HepG2 (cell line): ENCODE results near the gene ARMC5. TPM values are rescaled to one million over a fixed set of nuclear protein-coding genes. Genes with fewer than 3 reads are reported as not detected.

Experiments
- BCL6 ChIP-seq: IDR thresholded peaks from 2 replicates; pipeline ENCODE4 v1.6.1; 2016; ENCODE audit warnings: missing genetic modification reagents, missing compliant biosample characterization
- CCDC6 ChIP-seq: sonication (generic); formaldehyde crosslinking; IDR thresholded peaks from 2 replicates; pipeline ENCODE4 v1.8.1; 2022; ENCODE audit warnings: mild to moderate bottlenecking, missing genetic modification reagents, moderate library complexity
- GLI4 ChIP-seq: sonication (generic); formaldehyde crosslinking; IDR thresholded peaks from 2 replicates; pipeline ENCODE4 v1.5.1; 2020; ENCODE audit warnings: missing genetic modification reagents, mild to moderate bottlenecking, moderate library complexity, borderline replicate concordance
- MXD4 ChIP-seq: IDR thresholded peaks from 2 replicates; pipeline ENCODE4 v1.6.1; 2016; ENCODE audit warnings: mild to moderate bottlenecking, missing biosample characterization, missing genetic modification reagents
- NFIB ChIP-seq: sonication (generic); formaldehyde crosslinking; IDR thresholded peaks from 2 replicates; pipeline ENCODE4 v1.9.0; 2021; ENCODE audit warnings: missing genetic modification reagents, mild to moderate bottlenecking, borderline replicate concordance
- NKX3-1 ChIP-seq: sonication (generic); formaldehyde crosslinking; IDR thresholded peaks from 2 replicates; pipeline ENCODE4 v1.5.0; 2020; ENCODE audit warnings: missing genetic modification reagents
- PBX2 ChIP-seq: IDR thresholded peaks from 2 replicates; pipeline ENCODE4 v1.6.1; 2016; ENCODE audit warnings: control low read depth
- PCBP1 ChIP-seq: fragments of 200-400 bp; formaldehyde crosslinking; IDR thresholded peaks from 2 replicates; pipeline ENCODE4 v1.6.1; 2017; ENCODE audit warnings: mild to moderate bottlenecking, low read depth, low read length, borderline replicate concordance
- RBAK ChIP-seq: sonication (generic); formaldehyde crosslinking; IDR thresholded peaks from 2 replicates; pipeline ENCODE4 v1.5.1; 2020; ENCODE audit warnings: mild to moderate bottlenecking, missing genetic modification reagents
- SPEN ChIP-seq: sonication (generic); formaldehyde crosslinking; IDR thresholded peaks from 2 replicates; pipeline ENCODE4 v1.5.1; 2020; ENCODE audit warnings: low read depth, mild to moderate bottlenecking, missing genetic modification reagents
- TRIM22 ChIP-seq: fragments of 450-650 bp; IDR thresholded peaks from 2 replicates; pipeline ENCODE4 v1.6.1; 2017
- ZBTB21 ChIP-seq: sonication (generic); formaldehyde crosslinking; IDR thresholded peaks from 2 replicates; pipeline ENCODE4 v1.4.0; 2020; ENCODE audit warnings: missing genetic modification reagents
- ZFP62 ChIP-seq: sonication (generic); formaldehyde crosslinking; IDR thresholded peaks from 2 replicates; pipeline ENCODE4 v1.4.0; 2020; ENCODE audit warnings: missing genetic modification reagents
- ZNF484 ChIP-seq: sonication (generic); formaldehyde crosslinking; IDR thresholded peaks from 2 replicates; pipeline ENCODE4 v1.5.1; 2020; ENCODE audit warnings: mild to moderate bottlenecking, low read depth, missing genetic modification reagents, borderline replicate concordance
- ZNF546 ChIP-seq: sonication (generic); formaldehyde crosslinking; conservative IDR thresholded peaks from 2 replicates; pipeline ENCODE4 v1.8.1; 2023; ENCODE audit warnings: mild to moderate bottlenecking, missing genetic modification reagents
- ZNF777 ChIP-seq: sonication (generic); formaldehyde crosslinking; IDR thresholded peaks from 2 replicates; pipeline ENCODE4 v1.4.0; 2020; ENCODE audit warnings: missing genetic modification reagents
- ZNF83 ChIP-seq: sonication (generic); formaldehyde crosslinking; IDR thresholded peaks from 2 replicates; pipeline ENCODE4 v1.4.0; 2020; ENCODE audit warnings: missing genetic modification reagents, mild to moderate bottlenecking, borderline replicate concordance
- polyA plus RNA-seq, 8 experiments: library from polyadenylated mRNA; depleted of rRNA in 3 of 8; stranded (reverse) in 7 of 8; unstranded in 1 of 8; fragments of >200 nt; fragmentation: Illumina TruSeq in 4 of 8; extraction: Trizol in 4 of 8; gene quantifications; 2 replicates each; pipeline versions ENCODE4 v1.2.1 to v1.2.3, GENCODE V29; 2011 to 2016; ENCODE audit warnings: low read depth in 4 of 8, missing spikeins in 1 of 8, mixed read lengths in 1 of 8; ENCODE audit not compliant: insufficient read depth in 1 of 8
- total RNA-seq, 5 experiments: library from RNA; depleted of rRNA; stranded (reverse); fragments of >200 nt; fragmentation: Illumina TruSeq; extraction: Trizol; gene quantifications; 2 replicates each; pipeline ENCODE4 v1.2.3, GENCODE V29; 2016; ENCODE audit warnings: low read depth in 1 of 5
- TF ChIP-seq, protein P1 (sequence below): sonication (generic); formaldehyde crosslinking; IDR thresholded peaks from 2 replicates; pipeline ENCODE4 v1.5.0; 2020; ENCODE audit warnings: mild to moderate bottlenecking, missing genetic modification reagents
- TF ChIP-seq, protein P2 (sequence below): sonication (generic); formaldehyde crosslinking; IDR thresholded peaks from 2 replicates; pipeline ENCODE4 v1.8.0; 2022; ENCODE audit warnings: missing genetic modification reagents, mild to moderate bottlenecking, inconsistent platforms, borderline replicate concordance
- TF ChIP-seq, protein P3 (sequence below): sonication (generic); formaldehyde crosslinking; IDR thresholded peaks from 2 replicates; pipeline ENCODE4 v1.5.1; 2020; ENCODE audit warnings: mild to moderate bottlenecking, moderate library complexity, missing genetic modification reagents
- TF ChIP-seq, protein P4 (sequence below): sonication (generic); formaldehyde crosslinking; IDR thresholded peaks from 2 replicates; pipeline ENCODE4 v1.5.0; 2020; ENCODE audit warnings: missing genetic modification reagents

The ARMC5 gene
- total and polyA plus RNA-seq, 2 of the 13 experiments (the other 11 are each of a cell fraction or from before 2014, with no cell fraction given), result 10.8 to 22.3 TPM

DNA sequence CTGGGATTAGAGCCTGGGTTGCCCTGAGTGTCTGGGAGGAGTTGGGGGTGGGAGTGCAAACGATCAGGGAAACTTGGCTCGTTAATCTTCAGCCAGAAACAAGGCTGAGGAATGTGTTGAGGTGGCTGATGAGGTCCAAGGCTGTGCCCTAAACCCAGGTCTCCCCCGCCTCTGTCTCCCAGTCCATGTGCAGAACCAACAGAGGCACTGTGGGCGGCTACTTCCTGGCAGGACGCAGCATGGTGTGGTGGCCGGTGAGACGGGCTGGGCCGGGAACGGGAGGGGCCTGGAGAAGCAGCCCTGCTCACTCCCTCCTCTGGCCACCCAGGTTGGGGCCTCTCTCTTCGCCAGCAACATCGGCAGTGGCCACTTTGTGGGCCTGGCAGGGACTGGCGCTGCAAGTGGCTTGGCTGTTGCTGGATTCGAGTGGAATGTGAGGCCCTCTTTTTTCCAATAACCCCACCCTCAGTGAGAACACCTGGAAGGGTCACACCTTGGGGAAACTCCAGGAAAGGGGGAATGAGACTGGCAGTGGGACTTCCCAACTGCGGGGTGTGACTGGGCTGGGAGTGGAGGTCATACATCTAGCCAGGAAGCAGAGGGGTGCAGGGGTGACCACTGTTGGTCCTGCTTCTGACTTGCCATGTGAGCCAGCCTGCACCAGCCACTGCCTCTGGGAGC, 25.3 kb downstream of the ARMC5 start (continued):
- TF ChIP-seq ZNF83, result 0 out of 2 replicates have a peak, but pooled peaks have one; percentile 28
- no peak for TF ChIP-seq ZBTB21 (CRISPR knock-in tag)
- peak; percentile 95 for TF ChIP-seq MXD4 (CRISPR knock-in tag)
- TF ChIP-seq GLI4 (CRISPR knock-in tag), result peak; percentile 80; the same call in 1 of the 2 replicates
- TF ChIP-seq ZNF484 (CRISPR knock-in tag), result no peak
- TF ChIP-seq ZNF546 (CRISPR knock-in tag), result no peak
- TF ChIP-seq, protein P1, sequence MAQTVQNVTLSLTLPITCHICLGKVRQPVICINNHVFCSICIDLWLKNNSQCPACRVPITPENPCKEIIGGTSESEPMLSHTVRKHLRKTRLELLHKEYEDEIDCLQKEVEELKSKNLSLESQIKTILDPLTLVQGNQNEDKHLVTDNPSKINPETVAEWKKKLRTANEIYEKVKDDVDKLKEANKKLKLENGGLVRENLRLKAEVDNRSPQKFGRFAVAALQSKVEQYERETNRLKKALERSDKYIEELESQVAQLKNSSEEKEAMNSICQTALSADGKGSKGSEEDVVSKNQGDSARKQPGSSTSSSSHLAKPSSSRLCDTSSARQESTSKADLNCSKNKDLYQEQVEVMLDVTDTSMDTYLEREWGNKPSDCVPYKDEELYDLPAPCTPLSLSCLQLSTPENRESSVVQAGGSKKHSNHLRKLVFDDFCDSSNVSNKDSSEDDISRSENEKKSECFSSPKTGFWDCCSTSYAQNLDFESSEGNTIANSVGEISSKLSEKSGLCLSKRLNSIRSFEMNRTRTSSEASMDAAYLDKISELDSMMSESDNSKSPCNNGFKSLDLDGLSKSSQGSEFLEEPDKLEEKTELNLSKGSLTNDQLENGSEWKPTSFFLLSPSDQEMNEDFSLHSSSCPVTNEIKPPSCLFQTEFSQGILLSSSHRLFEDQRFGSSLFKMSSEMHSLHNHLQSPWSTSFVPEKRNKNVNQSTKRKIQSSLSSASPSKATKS (CRISPR knock-in tag), result no peak
- no peak for TF ChIP-seq PBX2 (CRISPR knock-in tag)
- no peak for TF ChIP-seq ZFP62 (CRISPR knock-in tag)
- TF ChIP-seq, protein P2, sequence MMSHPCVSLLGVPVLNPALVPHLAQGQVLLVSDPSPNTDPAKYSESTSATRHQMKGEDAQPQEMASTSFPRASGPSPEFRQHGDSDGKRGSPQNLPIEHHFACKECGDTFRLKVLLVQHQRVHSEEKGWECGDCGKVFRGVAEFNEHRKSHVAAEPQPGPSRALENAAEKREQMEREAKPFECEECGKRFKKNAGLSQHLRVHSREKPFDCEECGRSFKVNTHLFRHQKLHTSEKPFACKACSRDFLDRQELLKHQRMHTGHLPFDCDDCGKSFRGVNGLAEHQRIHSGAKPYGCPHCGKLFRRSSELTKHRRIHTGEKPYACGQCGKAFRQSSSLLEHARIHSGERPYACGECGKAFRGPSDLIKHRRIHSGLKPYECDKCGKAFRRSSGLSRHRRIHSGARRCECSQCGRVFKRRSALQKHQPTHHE (CRISPR knock-in tag), result no peak
- no peak; the same call in 1 of the 2 replicates for TF ChIP-seq NKX3-1
- TF ChIP-seq ZNF777 (CRISPR knock-in tag), result peak; percentile 63; the same call in 1 of the 2 replicates
- TF ChIP-seq NFIB, result no peak
- TF ChIP-seq, protein P3, sequence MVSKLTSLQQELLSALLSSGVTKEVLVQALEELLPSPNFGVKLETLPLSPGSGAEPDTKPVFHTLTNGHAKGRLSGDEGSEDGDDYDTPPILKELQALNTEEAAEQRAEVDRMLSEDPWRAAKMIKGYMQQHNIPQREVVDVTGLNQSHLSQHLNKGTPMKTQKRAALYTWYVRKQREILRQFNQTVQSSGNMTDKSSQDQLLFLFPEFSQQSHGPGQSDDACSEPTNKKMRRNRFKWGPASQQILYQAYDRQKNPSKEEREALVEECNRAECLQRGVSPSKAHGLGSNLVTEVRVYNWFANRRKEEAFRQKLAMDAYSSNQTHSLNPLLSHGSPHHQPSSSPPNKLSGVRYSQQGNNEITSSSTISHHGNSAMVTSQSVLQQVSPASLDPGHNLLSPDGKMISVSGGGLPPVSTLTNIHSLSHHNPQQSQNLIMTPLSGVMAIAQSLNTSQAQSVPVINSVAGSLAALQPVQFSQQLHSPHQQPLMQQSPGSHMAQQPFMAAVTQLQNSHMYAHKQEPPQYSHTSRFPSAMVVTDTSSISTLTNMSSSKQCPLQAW (CRISPR knock-in tag), result peak; percentile 77
- TF ChIP-seq CCDC6 (CRISPR knock-in tag), result no peak
- peak; percentile 78 for TF ChIP-seq SPEN (CRISPR knock-in tag)
- no peak for TF ChIP-seq RBAK (CRISPR knock-in tag)
- TF ChIP-seq BCL6 (CRISPR knock-in tag), result peak; percentile 59
- TF ChIP-seq TRIM22, result no peak
- TF ChIP-seq, protein P4, sequence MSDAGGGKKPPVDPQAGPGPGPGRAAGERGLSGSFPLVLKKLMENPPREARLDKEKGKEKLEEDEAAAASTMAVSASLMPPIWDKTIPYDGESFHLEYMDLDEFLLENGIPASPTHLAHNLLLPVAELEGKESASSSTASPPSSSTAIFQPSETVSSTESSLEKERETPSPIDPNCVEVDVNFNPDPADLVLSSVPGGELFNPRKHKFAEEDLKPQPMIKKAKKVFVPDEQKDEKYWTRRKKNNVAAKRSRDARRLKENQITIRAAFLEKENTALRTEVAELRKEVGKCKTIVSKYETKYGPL (CRISPR knock-in tag), result no peak
- TF ChIP-seq PCBP1, result no peak
